Measurements from ENCODE around the gene GYG2. TPM values are rescaled to one million over a fixed set of nuclear protein-coding genes. Genes with fewer than 3 reads are reported as not detected.

The GYG2 gene
- total RNA-seq, 2 donors from 2014 or later, result 12.8 to 22.0 TPM

GRCh38 chrX:2823795-2824386 lies 4.8 kb upstream of the GYG2 start:
- Histone ChIP-seq H3K27me3 (no peaks in the 10 kb centered on the region), H3K36me3 (no peaks in the 10 kb centered on the region), H3K27ac (no peak overlapping the region), H3K9ac (ENCODE audit: low read depth in 2 of 2, low read length in 2 of 2) (no peak overlapping the region), H3K4me3 (no peak overlapping the region), H3K4me1 (no peaks in the 10 kb centered on the region), H3K9me3 (no peaks in the 10 kb centered on the region)
- intact Hi-C loops (cut with DNase I), result no loop called here
- peak; percentile 70 for DNase-seq
- no peak for TF ChIP-seq CTCF (IDR thresholded peaks at IDR 0.05)

GRCh38 chrX:2824886-2825285 lies 3.8 kb upstream of the GYG2 start:
- TF ChIP-seq CTCF (IDR thresholded peaks at IDR 0.05), result no peak
- H3K4me1 ChIP-seq, result no peaks in the 10 kb centered on the region
- no peaks in the 10 kb centered on the region for H3K27me3 ChIP-seq
- no peaks in the 10 kb centered on the region for H3K9me3 ChIP-seq
- H3K36me3 ChIP-seq, result no peaks in the 10 kb centered on the region
- no peak overlapping the region for H3K27ac ChIP-seq
- H3K4me3 ChIP-seq, result no peak overlapping the region
- H3K9ac ChIP-seq (ENCODE audit: low read depth in 2 of 2, low read length in 2 of 2), result no peak overlapping the region
- intact Hi-C loops (cut with DNase I), result no loop called here
- DNase-seq, result no peak

- H3K36me3 ChIP-seq, result no peaks in the 10 kb centered on the region
- no peak for TF ChIP-seq CTCF (IDR thresholded peaks at IDR 0.05)
- H3K4me1 ChIP-seq, result no peaks in the 10 kb centered on the region
- no peaks in the 10 kb centered on the region for H3K9me3 ChIP-seq
- peak; percentile 25 for DNase-seq
- H3K9ac ChIP-seq (ENCODE audit: low read depth in 2 of 2, low read length in 2 of 2), result no peak overlapping the region
- no peak overlapping the region for H3K27ac ChIP-seq
- H3K4me3 ChIP-seq, result peak overlapping the region; percentile 32
- no peaks in the 10 kb centered on the region for H3K27me3 ChIP-seq
- intact Hi-C loops (cut with DNase I), result no loop called here
These were observed 255 bp downstream of the GYG2 start for GRCh38 chrX:2828959-2829411.

- H3K4me1 ChIP-seq, result no peaks in the 10 kb centered on the region
- no peaks in the 10 kb centered on the region for H3K9me3 ChIP-seq
- no peak overlapping the region for H3K27ac ChIP-seq
- no peaks in the 10 kb centered on the region for H3K27me3 ChIP-seq
- DNase-seq, result no peak
- peak overlapping the region; percentile 32 for H3K4me3 ChIP-seq
- no peaks in the 10 kb centered on the region for H3K36me3 ChIP-seq
- H3K9ac ChIP-seq (ENCODE audit: low read depth in 2 of 2, low read length in 2 of 2), result peak overlapping the region in 1 of 2 donors; percentile 35
- intact Hi-C loops (cut with DNase I), result no loop called here
- TF ChIP-seq CTCF (IDR thresholded peaks at IDR 0.05), result no peak
These were observed 928 bp downstream of the GYG2 start for GRCh38 chrX:2829469-2830246.

GRCh38 chrX:2831471-2832228 lies 2.9 kb downstream of the GYG2 start:
- TF ChIP-seq CTCF (IDR thresholded peaks at IDR 0.05), result no peak
- intact Hi-C loops (cut with DNase I), result no loop called here
- no peak overlapping the region for H3K9ac ChIP-seq (ENCODE audit: low read depth in 2 of 2, low read length in 2 of 2)
- no peaks in the 10 kb centered on the region for H3K27me3 ChIP-seq
- no peaks in the 10 kb centered on the region for H3K4me1 ChIP-seq
- no peak for DNase-seq
- no peaks in the 10 kb centered on the region for H3K36me3 ChIP-seq
- no peak overlapping the region for H3K27ac ChIP-seq
- H3K4me3 ChIP-seq, result no peak overlapping the region
- H3K9me3 ChIP-seq, result no peaks in the 10 kb centered on the region
